Measurements from ENCODE around the gene RFX8.

The RFX8 gene

GRCh38 chr2:101410114-101410513, 64.8 kb downstream of the RFX8 start:
- DNase-seq (ENCODE audit: low spot score): no peak

- no peak for DNase-seq (ENCODE audit: low spot score)
These were observed 65.2 kb downstream of the RFX8 start for GRCh38 chr2:101409699-101410098.

GRCh38 chr2:101408925-101409324, 66.0 kb downstream of the RFX8 start:
- no peak for DNase-seq (ENCODE audit: low spot score)

GRCh38 chr2:101405351-101405899, 69.5 kb downstream of the RFX8 start:
- DNase-seq (ENCODE audit: low spot score): peak; percentile 18

GRCh38 chr2:101403745-101404144, 71.2 kb downstream of the RFX8 start:
- no peak for DNase-seq (ENCODE audit: low spot score)

- no peak for DNase-seq (ENCODE audit: low spot score)
These were observed 72.3 kb downstream of the RFX8 start for GRCh38 chr2:101402630-101403029.

- DNase-seq (ENCODE audit: low spot score): no peak
These were observed 73.0 kb downstream of the RFX8 start for GRCh38 chr2:101401906-101402305.

GRCh38 chr2:101401326-101401665, 73.6 kb downstream of the RFX8 start:
- DNase-seq (ENCODE audit: low spot score): no peak

- no peak for DNase-seq (ENCODE audit: low spot score)
These were observed 74.2 kb downstream of the RFX8 start for GRCh38 chr2:101400506-101401325.

GRCh38 chr2:101400048-101400447, 74.9 kb downstream of the RFX8 start:
- no peak for DNase-seq (ENCODE audit: low spot score)

GRCh38 chr2:101399021-101399799, 75.7 kb downstream of the RFX8 start:
- no peak for DNase-seq (ENCODE audit: low spot score)

GRCh38 chr2:101398116-101398821, 76.6 kb downstream of the RFX8 start:
- DNase-seq (ENCODE audit: low spot score): no peak

GRCh38 chr2:101396316-101396717, 78.6 kb downstream of the RFX8 start:
- peak; percentile 70 for DNase-seq (ENCODE audit: low spot score)

GRCh38 chr2:101395545-101396315, 79.2 kb downstream of the RFX8 start:
- no peak for DNase-seq (ENCODE audit: low spot score)

- no peak for DNase-seq (ENCODE audit: low spot score)
These were observed 86.7 kb downstream of the RFX8 start for GRCh38 chr2:101388232-101388631.

GRCh38 chr2:101387151-101387834, 87.6 kb downstream of the RFX8 start, which contains the start of gene CREG2:
CREG2 (minus strand) TSS chr2:101387503; CDS start chr2:101387457, 46 bp downstream.
- DNase-seq (ENCODE audit: low spot score): peak; percentile 9

GRCh38 chr2:101386599-101387150, 88.2 kb downstream of the RFX8 start:
- no peak for DNase-seq (ENCODE audit: low spot score)

- no peak for DNase-seq (ENCODE audit: low spot score)
These were observed 91.8 kb downstream of the RFX8 start for GRCh38 chr2:101383016-101383541.

- no peak for DNase-seq (ENCODE audit: low spot score)
These were observed 92.5 kb downstream of the RFX8 start for GRCh38 chr2:101382442-101382841.

GRCh38 chr2:101380376-101380775, 94.5 kb downstream of the RFX8 start:
- no peak for DNase-seq (ENCODE audit: low spot score)

Measured in COLO829 (cell line).